Ovary (tissue), 9 donors: ENCODE results near the gene NNAT. TPM values are rescaled to one million over a fixed set of nuclear protein-coding genes. Genes with fewer than 3 reads are reported as not detected.

Experiments
- DNase-seq, 5 donors: peaks; one replicate each; pipeline ENCODE4 v3.0.0-alpha.2; 2019 to 2020
- H3K27ac ChIP-seq, 2 donors: fragments of 200-600 bp; one replicate each; pipeline versions ENCODE4 v1.5.1 to v1.8.0; 2019 to 2022
- H3K27me3 ChIP-seq: fragments of 200-600 bp; one replicate; pipeline ENCODE4 v1.8.0; 2022
- H3K36me3 ChIP-seq: fragments of 200-600 bp; sonication (generic); one replicate; pipeline ENCODE4 v1.5.1; 2019
- H3K4me1 ChIP-seq: one replicate; pipeline ENCODE4 v1.8.1; 2013; ENCODE audit warnings: mild to moderate bottlenecking, moderate library complexity; ENCODE audit not compliant: insufficient read depth
- H3K4me3 ChIP-seq: fragments of 200-600 bp; sonication (generic); one replicate; pipeline ENCODE4 v1.5.1; 2017
- H3K9me3 ChIP-seq, 2 donors: fragments of 200-600 bp in 1 of 2; sonication (generic) in 1 of 2; one replicate each; pipeline versions ENCODE4 v1.5.1 to v1.8.1; 2013 to 2019; ENCODE audit warnings: mild to moderate bottlenecking in 1 of 2, moderate library complexity in 1 of 2
- EP300 ChIP-seq: sonication (generic); formaldehyde crosslinking; IDR thresholded peaks from one replicate; pipeline ENCODE4 v1.6.1; 2017; ENCODE audit warnings: antibody characterized with exemption
- POLR2A ChIP-seq: fragments of 450-650 bp; IDR thresholded peaks from one replicate; pipeline ENCODE4 v1.6.1; 2017; ENCODE audit warnings: antibody characterized with exemption, mild to moderate bottlenecking, moderate library complexity
- WGBS, 3 donors: extraction: QIAGEN DNeasy Blood & Tissue Kit in 1 of 3; methylation state at CpG; one replicate each; pipeline versions ENCODE4 v1.1.5 to v1.1.7; 2013 to 2017; 5-methylcytosine and 5-hydroxymethylcytosine counted together
- intact Hi-C, 4 donors: fragments of 100-400 bp; cut with DNase I; formaldehyde crosslinking; loops; one replicate each; pipeline versions ENCODE4 v1.11.0 to v1.15.1; 2022 to 2023
- polyA plus RNA-seq, 2 donors: library from polyadenylated mRNA; stranded (reverse); fragments of 200-250 nt in 1 of 2; fragments of 350-450 nt in 1 of 2; fragmentation: Illumina TruSeq in 1 of 2; extraction: RNeasy Lipid Tissue Mini Kit (QIAGEN cat#74804) in 1 of 2; gene quantifications; one replicate each; pipeline ENCODE4 v1.2.3, GENCODE V29; 2013 to 2014
- total RNA-seq, 7 donors: library from RNA; depleted of rRNA in 2 of 7; stranded (reverse); fragments of >200 nt in 2 of 7; fragmentation: NEBNext Ultra II Directional in 3 of 7; extraction: Animal tissue kit (Norgen Biotek cat#: 25700) in 3 of 7; gene quantifications; one replicate each; pipeline versions ENCODE4 v1.1.0 to v1.2.4, GENCODE V29; 2016 to 2023
- TF ChIP-seq, protein P1 (sequence below), 3 donors: fragments of 450-650 bp in 2 of 3; fragments of 200-600 bp in 1 of 3; IDR thresholded peaks; one replicate each; pipeline versions ENCODE4 v1.5.1 to v1.8.0; 2016 to 2022; ENCODE audit warnings: antibody characterized with exemption in 3 of 3, mild to moderate bottlenecking in 1 of 3
- donor health status: DM: no; HTN: no; CAD: no; lungs with moderate emphysema.
- donor health status: DM: no; HTN: no; CAD: no.
- donor health status: Bipolar disorder and iron deficiency.
- donor health status: DM: yes; HTN: yes; CAD: no.
- donor health status: DM: no; HTN: no; CAD: no.
- donor health status: DM: yes; HTN: yes; CAD: no.

Gene NNAT
- total and polyA plus RNA-seq, 9 donors = 0.25 to 4.7 (median 0.45) TPM; not detected in 2

DNA sequence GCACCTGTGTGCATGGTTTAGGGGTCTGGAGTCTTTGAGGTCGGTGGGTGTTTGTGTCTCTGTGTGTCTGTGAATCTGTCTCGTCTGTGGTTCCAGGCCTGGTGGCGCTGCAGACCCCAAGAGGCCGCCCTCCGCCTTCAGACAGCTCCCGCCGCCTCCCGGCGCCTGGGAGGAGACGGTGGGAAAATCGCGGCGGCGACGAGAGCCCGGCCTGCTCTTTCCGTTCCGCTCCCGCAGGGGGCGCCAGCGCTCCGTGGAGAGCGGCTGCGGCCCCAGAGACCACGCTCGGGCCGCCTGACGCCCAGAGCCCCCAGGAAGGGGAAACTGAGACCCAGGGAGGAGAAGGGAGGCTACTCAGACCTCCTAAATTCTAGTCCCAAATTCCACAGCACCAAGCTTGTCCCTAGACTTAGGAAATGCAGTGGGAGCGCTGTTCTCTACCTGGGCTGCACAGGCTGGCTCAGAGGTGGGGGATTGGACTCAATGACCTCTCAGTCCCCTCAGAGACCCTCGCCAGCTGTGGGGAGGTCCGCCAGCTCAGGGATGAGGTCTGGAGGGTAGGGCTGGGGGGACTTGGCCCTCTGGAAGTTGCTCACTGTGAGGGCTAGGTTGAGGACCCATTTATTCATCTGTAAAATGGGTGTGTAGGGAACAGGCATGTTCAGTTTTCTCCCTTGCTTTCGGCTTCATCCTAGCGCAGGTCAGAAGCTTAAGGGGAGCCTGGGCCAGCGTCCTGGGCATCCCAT lies 43.5 kb downstream of the NNAT start:
- Histone ChIP-seq H3K4me3 (no peak overlapping the region), H3K9me3 (no peaks in the 10 kb centered on the region), H3K4me1 (no peaks in the 10 kb centered on the region), H3K27me3 (no peaks in the 10 kb centered on the region), H3K36me3 (no peaks in the 10 kb centered on the region), H3K27ac (no peak overlapping the region)
- 9 to 13% (median 11%) methylated on average over 22 to 34 of the region's 34 CpGs for WGBS, 3 donors
- intact Hi-C loops = loop anchor here in 3 of 4 donors (5.0 to 10.0 kb wide), 4 partner anchors 430 to 840 kb away; no protein-coding TSS in a partner anchor
- TF ChIP-seq, protein P1, sequence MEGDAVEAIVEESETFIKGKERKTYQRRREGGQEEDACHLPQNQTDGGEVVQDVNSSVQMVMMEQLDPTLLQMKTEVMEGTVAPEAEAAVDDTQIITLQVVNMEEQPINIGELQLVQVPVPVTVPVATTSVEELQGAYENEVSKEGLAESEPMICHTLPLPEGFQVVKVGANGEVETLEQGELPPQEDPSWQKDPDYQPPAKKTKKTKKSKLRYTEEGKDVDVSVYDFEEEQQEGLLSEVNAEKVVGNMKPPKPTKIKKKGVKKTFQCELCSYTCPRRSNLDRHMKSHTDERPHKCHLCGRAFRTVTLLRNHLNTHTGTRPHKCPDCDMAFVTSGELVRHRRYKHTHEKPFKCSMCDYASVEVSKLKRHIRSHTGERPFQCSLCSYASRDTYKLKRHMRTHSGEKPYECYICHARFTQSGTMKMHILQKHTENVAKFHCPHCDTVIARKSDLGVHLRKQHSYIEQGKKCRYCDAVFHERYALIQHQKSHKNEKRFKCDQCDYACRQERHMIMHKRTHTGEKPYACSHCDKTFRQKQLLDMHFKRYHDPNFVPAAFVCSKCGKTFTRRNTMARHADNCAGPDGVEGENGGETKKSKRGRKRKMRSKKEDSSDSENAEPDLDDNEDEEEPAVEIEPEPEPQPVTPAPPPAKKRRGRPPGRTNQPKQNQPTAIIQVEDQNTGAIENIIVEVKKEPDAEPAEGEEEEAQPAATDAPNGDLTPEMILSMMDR (IDR thresholded peaks at IDR 0.05) = peak; percentile 56 to 67 (median 63)
- no peak for TF ChIP-seq POLR2A
- no peak for TF ChIP-seq EP300
- DNase-seq = peak in 4 of 5 donors; percentile 21 to 71 (median 43)

DNA sequence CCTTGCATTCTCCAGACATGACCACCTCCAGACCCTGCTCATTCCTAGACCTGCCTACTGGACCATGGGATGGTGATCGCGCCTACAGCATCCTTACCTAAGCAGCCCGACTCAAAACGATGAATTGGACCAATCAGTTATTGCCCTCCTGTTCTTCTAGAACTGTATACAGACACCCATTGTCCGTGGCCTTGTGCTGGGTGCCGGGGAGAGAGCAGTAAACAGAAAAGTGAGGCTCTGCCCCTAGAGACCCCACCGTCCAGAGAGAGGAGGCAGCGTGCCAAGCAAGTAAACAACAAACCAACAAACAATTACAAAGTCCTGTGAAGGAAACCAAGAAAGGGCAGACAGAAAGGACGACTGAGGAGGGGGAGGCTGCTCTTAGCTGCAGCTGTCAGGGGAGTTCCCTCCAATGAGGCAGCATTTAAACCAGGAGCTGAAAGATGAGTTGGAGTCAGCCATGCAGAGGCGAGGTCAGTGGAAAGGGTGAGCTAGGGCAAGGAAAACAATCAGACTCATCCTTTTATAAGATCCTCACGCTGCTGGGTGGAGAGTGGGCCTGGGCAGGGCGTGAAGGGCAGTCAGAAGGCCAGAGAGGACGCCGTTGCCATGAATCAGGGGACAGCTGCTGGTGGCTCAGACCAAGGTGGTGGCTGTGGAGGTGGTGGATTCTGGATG lies 44.2 kb downstream of the NNAT start:
- Histone ChIP-seq H3K9me3 (no peaks in the 10 kb centered on the region), H3K27me3 (no peaks in the 10 kb centered on the region), H3K4me3 (no peak overlapping the region), H3K27ac (no peak overlapping the region), H3K36me3 (no peaks in the 10 kb centered on the region), H3K4me1 (no peaks in the 10 kb centered on the region)
- DNase-seq = no peak
- intact Hi-C loops = loop anchor here in 3 of 4 donors (5.0 to 10.0 kb wide), 4 partner anchors 430 to 840 kb away; no protein-coding TSS in a partner anchor
- 54 to 62% (median 56%) methylated on average over 14 of the region's 14 CpGs for WGBS, 3 donors
- TF ChIP-seq EP300 (no peak), POLR2A (no peak)
- TF ChIP-seq, protein P1 (IDR thresholded peaks at IDR 0.05) = no peak

DNA sequence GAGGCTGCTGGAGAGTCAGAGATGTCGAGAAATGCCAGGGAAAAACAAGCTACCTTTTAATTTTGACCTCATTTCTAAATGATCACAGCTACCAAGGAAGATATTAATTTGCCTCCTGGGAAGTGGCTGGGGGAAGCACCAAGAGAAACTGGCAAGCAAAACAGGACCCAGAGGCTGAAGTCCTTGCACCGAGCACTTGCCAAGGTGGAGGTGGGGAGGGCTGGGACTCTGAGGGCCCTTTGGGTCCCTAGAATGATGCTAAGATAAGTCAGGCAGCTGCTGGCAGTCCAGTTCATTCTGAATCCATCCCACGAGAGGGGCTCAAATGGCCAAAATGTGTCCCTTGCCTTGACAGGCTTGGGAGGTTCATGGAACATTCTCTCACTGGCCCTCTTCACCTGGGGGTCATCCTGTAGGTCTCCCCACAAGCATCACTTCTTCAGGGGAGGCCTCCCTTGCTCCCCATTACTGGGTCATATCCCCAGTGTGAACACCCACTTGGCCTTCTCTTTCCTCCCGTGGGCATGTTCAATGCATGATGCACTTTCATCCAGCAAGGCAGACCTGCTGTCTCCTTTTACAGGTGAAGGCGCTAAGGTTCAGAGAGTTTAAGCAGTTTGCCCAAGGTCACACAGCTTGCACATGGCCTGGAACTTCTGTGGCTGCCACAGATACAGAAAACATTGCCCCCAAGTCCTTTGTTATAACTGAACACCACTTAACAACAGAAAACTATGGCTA lies 45.7 kb downstream of the NNAT start:
- Histone ChIP-seq H3K4me1 (no peaks in the 10 kb centered on the region), H3K27me3 (no peaks in the 10 kb centered on the region), H3K9me3 (no peaks in the 10 kb centered on the region), H3K36me3 (no peaks in the 10 kb centered on the region), H3K27ac (no peak overlapping the region), H3K4me3 (no peak overlapping the region)
- intact Hi-C loops = loop anchor here in 3 of 4 donors (5.0 to 10.0 kb wide), 4 partner anchors 428 to 838 kb away; no protein-coding TSS in a partner anchor
- no peak for DNase-seq
- WGBS, 3 donors = 56 to 67% (median 67%) methylated on average over 5 of the region's 5 CpGs
- TF ChIP-seq EP300 (no peak), POLR2A (no peak)
- TF ChIP-seq, protein P1 (IDR thresholded peaks at IDR 0.05) = no peak

DNA sequence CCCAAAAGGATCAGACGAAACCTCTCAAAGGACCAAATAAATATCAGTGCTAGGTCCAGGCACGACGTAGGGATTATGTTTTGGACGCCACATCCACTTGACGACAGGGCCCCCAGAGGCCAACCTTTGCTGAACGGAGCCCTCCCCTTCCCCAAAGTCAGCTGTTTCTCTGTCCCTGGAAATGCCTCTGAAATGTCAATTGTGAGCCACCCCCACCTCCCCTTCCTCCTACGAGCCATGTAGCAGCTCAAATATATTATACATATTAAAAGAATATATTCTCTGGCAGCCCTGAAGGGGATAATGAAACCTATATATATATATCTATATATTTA lies 46.2 kb downstream of the NNAT start:
- intact Hi-C loops = loop anchor here in 3 of 4 donors (5.0 to 10.0 kb wide), 4 partner anchors 428 to 838 kb away; no protein-coding TSS in a partner anchor
- H3K27ac ChIP-seq = no peak overlapping the region
- H3K4me3 ChIP-seq = no peak overlapping the region
- no peak for DNase-seq
- H3K4me1 ChIP-seq = no peaks in the 10 kb centered on the region
- WGBS, 3 donors = 10 to 16% (median 11%) methylated on average over 7 of the region's 7 CpGs
- H3K27me3 ChIP-seq = no peaks in the 10 kb centered on the region
- no peaks in the 10 kb centered on the region for H3K36me3 ChIP-seq
- no peak for TF ChIP-seq EP300
- H3K9me3 ChIP-seq = no peaks in the 10 kb centered on the region
